Left lobe of liver (tissue), 2 donors: Measurements from ENCODE around the gene NOS3. TPM values are rescaled to one million over a fixed set of nuclear protein-coding genes. Genes with fewer than 3 reads are reported as not detected.

Experiments
- ATAC-seq: fragments of 200-7000 bp; cut with Tn5 transposase; one replicate; pipeline ENCODE4 v1.9.1; 2020; ENCODE audit warnings: mild to moderate bottlenecking, moderate library complexity
- DNase-seq: peaks from one replicate; pipeline ENCODE4 v3.0.0-alpha.2; 2020; ENCODE audit warnings: low spot score
- total RNA-seq: library from RNA; stranded (reverse); gene quantifications from one replicate; pipeline ENCODE4 v1.2.1, GENCODE V29; 2021
- donor health status: DM: no; HTN: no; CAD: no; lungs with moderate emphysema.
- donor health status: DM: no; HTN: yes; CAD: no.

Gene NOS3
- total RNA-seq: 8.7 TPM

DNA sequence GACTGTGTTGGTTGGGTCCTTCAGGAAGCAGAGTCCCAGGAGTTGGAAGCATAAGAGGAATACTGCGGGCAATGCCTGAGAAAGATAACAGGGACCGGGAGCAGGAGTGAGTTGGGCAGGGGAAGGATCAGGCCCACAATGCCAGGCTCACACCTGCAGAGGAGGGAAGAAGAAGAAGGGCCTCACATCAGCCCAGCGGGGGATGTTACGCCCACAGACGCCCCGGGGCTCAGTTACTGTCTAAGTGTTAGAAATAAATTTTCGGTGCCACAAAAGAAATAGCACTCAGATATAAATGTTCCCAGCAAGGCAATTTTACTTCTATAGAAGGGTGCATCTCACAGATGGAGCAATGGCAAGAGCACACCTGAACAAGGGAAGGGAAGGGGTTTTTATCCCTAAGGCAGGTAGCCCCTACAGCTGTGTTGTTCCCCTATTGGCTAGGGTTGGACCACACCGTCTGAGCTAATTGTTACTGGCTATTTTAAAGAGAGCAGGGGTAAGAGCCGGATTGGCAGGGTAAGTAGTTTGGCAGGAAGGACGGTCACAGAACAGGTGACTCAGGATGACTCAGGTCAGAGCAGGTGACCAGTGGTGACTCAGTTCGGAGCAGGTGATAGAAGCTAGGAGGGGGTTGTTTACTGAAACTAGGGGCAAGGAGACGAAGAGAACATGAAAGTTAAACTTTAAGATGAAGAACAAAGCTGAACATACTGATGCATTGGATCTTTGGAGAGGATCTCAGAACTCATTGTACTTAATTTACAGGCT is at the start of gene NOS3:
Gene NOS3, plus strand, starts transcription at position 602 of the 771 bp plus-strand sequence. CDS start 2,787 bp downstream, outside the sequence.
- DNase-seq (no peak), ATAC-seq (no peak)

DNA sequence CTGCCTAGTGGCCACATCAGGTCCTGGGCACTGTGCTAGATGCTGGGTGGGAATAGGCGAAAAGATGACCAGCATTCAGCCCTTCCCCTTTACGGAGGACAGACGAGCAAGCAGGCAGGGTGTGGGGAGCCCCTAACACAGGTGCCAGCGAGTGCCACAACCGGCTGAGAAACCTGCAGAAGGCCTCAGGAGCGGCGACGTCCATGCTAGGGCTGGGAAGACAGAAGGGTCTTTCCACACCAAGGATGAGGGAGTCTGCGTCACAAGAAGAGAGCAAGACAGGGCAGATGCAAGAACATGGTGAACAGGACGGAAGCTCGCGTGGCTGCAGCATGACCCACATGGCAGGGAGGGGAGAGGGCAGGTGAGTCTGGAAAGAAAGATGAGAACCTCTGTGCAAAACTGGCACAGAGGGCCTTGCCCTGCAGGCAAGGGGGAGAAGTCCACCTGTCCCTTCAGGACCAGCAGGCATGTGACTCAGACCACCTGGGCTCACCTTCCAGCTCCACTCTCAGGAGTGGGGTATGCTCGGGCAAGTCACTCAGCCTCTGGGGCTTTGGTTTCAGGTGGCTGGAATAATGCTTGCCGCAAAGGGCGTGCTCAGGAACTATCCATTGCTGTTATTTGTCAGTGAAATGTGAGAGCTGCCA is 49.3 kb upstream of the NOS3 start:
- ATAC-seq: no peak
- DNase-seq: no peak

DNA sequence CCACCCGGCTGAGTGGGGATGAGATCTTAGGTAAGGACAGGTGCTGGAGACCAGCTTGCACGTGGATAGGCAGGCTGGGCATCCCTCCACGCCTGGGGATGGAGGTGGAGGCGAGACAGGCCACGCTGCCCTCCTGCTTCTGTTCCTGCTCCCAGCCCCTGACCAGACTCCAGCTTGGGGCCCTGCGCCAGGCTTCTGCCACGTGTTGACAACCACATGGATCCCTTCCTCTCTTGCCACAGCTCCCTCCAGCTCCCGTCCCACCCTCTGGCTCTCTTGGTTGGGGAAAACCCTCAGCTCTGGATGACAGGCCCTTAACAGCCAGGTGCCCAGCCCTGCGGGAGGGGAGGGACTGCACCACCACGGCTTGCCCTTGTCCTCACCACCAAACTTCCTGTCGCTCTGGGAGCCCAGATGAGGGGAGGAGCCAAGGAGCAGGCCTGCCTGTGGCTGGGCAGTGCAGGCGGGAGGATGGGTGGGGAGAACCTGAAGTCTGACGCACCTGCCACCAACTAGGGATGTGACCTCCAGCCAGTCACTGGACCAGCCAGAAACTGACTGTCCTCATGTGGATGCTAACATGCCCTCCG is 48.7 kb upstream of the NOS3 start:
- ATAC-seq: no peak

DNA sequence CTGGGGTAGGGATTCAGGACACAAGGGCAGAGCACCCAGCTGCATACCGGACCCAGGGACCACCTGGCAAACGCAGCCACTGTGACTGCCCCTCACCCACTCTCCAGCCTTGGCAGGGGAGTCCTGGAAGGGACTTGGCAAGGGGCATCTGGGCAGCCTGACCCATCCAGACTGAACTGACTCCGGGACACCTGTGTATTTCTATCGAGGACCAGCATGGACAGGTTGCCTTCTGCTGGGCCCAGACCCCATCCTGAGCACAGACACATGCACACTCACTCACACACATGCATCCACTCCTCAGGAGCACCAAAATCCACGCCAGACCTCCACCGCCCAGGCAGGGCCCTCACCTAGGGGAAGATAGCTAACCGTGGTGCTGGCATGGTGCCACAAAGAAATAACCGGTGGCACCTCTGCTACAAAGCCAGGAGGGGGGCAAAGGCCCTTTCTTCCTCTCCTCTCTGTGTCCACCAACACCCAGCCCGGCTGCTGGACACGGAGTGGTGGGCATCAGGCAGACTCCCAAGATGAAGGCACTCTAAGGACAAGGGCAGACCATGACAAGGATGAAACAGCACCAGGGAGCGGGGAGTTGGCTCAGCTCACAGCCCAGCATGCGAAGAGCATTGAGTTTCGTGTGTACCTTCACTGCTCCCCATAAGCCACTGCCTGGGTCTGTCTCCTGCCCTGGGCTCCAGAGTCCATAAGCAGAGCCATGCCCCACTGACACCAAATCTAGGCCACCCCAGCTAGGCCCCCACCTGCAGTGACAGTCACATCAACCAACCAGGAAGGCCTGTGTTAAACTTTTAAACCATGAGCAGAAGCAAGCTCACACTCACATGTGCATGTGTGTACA is 48.0 kb upstream of the NOS3 start:
- DNase-seq (no peak), ATAC-seq (no peak)

More for the DNA sequence above, 48.7 kb upstream of the NOS3 start:
- DNase-seq: no peak

DNA sequence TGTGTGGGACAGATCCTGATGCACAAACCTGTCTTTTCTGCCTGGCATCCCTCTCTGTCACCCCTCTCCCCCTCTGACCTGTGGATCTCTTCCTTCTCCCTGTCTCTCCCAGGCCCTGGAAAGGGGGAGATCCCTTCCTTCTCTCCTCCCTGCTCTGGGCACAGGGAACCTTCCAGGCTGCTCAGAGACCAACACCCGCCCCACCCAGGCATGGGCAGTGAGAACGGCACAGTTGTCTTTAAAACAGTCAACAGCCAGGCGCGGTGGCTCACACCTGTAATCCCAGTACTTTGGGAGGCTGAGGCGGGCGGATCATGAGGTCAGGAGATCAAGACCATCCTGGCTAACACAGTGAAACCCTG is 47.4 kb upstream of the NOS3 start:
- DNase-seq (no peak), ATAC-seq (no peak)

DNA sequence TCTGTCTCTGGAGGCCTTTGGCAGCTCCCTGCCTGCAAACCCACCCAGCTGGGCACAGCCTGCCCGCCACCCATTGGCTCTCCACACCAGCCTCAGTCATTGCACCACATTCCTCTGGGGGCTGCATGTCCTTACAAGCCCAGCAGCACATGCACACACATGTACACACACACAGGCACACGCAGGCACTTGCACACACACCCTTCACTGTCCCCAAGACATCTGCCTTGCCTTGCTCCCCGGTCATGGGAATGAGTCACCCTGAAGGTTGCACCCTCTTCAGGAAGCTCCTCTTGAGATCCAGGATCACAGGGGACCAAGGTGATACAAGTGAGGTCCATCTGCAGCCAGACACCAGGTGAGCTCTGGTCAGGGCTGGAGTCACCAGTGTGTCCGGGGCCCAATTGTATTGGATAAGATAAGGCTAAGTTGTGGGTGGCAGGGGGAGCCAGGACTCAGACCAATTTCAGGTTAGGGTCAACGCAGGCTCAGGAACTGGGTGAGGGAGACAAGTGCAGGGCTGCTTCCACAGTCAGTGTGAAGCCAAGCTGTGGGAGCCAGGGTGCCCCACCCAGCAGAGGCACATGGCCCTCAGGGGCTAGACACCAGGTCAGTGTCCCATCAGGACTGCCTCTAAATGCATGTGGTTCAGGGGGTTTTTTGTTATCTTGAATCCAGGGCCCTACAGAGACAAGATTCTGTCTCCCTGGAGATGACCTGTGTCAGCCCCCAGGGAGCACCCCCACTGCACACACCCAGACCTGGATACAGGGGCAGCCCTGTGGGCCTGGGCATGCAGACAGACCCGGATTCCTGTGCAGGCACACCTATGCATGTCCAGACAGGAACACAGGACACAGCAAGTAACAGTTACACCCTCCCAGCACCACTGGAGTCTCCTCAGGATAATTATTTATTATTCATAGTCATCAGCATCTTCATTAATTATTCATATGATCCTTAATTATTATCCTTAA is 46.5 kb upstream of the NOS3 start:
- ATAC-seq (no peak), DNase-seq (no peak)

DNA sequence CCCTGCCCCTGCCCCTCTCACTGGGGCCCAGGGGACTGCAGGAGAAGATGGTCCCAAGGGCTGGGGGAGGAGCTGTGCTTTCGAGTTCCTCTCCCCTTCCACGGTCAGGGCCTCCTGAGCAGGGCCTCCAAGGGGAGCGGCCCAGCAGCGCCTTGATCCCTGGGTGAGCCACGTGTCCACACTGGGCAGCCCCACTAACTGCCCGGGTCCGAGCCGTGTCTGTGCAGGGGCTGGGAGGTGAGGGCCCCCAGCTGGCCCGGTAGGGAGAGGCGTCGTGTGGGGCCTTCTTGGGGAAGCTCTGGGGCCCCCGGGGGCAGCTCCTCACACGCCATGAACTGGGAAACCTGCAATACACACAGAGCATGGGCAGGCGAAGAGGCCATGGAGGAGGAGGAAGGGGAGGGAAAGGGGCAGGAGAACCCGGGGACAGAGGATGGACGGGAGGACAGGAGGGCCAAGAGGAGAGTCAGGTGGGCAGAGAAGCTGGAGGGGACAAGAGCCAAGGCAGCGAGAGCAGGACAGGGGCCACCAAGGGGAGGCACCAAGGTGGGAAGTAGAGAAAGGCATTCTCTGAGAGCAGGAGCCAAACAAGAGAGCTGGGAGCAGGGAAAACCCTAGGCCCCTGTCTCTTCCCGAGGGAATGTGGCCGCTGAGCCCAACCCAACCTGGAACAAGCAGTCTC is 45.5 kb upstream of the NOS3 start:
- ATAC-seq (no peak), DNase-seq (no peak)

DNA sequence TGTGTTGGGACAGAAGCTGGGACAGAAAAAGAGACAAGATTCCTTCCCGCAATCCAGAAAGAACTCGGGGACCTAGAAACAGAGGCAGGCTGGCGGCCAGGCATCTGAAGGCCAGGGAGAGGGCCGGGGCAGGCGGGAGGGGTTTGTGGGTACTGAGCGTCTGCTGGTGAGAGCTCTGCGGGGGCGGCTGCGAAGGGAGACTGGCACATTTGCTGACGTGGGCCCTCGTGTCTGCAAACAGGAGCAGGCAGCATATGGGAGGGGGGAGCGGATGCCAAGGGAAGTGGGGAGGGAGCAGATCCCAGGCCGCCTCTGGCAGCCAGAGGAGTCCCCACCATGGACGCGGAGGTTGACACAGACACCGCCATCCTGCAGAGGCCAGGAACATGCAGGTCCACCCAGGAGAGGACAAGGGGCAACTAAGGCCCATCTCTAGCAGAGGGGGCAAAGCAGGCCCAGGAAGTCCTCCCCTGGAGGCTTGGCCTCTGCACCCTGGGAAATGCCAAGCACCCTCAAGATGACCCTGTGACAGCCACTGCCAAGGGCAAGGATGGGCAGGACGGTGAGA is 44.9 kb upstream of the NOS3 start:
- ATAC-seq: no peak
- no peak for DNase-seq

DNA sequence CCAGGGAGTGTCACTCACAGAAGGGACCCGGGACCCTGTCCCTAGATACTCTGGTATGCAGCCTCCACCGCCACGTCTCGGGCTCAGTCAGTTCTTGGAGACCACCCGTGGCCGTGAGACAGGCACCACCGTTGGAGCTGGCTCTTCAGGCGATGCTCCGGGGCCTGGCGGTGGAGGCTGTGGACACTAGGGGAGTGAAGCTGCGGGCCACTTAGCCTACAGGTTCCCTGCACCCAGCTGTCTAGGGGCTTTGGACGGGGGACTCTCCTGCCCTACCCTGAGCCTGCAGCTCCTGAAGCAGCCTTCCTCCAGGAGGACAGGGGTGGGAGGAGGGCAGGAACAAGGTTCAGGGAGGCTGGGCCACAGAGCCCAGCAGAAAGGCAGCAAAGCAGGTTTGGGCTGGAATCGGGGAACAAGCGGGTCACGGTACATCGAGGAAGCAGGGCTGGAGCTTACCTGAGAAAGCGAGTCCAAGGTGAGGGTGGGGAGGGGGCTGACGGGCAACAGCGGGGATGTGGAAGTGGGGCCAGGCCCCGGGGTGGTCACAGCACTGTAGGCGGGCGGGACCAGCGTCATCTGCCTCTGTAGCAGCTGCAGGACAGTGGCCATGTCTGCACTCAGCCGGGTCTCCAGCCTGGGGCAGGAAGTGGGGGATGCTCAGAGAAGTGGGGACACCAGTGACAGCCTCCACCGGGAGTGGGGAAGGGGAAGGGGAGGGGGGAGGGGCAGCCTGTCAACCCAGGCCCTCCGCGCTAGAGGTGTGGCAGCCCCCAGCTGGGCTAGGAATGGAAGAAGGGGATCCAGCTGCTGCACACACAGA is 44.2 kb upstream of the NOS3 start:
- ATAC-seq: no peak
- DNase-seq: no peak

DNA sequence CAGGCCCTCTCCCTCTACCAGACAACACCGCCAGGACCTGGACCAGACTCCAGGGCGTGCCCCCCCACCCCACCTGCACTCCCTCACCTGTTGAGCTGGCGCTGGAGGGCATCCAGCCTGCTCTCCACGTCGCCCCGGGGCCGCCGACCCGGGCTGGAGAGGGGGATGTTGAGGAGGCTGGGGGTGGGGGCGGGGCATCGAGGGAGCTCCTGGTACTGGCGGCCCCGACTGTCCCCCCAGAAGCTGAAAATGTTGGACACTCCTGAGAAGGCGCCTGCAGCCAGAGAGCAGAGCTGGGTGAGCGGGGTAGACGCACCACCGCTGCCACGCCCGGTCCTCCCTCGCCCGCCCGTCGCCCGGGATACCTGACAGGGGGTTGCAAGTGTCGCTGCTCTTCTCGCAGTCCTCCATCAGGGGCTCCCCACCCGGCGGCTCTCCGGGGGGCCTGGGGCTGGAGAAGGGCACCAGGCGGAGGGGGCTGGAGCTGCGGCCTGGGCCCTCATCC is 43.5 kb upstream of the NOS3 start:
- no peak for DNase-seq
- ATAC-seq: no peak

DNA sequence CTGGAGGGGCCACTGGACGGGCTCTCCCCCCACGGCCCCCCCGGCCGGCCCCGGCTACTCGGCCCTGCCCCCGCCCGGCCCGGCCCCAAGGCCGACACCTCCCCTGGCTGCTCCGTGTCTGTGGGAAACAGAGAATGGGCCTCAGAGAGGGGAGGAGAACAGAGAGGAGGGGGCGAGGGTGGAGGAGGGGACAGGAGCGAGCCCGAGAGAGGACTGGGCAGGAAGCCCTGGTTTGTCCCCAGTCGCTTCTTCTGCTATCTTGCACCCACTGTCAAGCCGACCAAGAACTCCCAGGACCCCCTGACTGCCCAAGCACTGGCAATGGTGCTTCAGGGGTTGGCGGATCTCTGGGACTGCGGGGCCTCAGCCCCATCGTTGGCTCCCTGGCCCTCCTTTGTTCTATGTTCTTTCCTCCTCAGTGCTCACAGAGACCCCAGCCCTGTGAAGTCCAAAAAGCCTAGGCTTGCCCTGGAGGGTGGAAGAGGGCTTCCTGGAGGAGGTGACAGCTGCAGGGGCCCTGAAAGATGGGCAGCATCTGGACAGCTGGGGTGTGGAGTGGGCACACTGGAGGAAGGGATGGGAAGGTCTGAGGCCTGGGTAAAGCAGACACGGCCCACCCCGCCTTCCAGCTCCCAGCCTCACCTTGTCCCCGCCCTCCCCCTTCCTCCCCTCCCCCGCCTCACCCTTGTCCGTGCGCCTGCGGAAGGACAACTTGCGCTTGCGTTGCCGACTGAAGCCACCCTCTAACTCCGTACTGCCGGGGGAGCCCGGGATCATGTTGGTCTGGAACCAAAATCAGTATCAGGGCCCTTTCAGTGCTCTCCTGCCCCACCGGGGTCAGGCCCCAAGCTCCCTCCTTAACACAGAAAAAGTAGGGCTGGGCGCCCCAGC is 42.8 kb upstream of the NOS3 start:
- no peak for ATAC-seq
- DNase-seq: no peak

DNA sequence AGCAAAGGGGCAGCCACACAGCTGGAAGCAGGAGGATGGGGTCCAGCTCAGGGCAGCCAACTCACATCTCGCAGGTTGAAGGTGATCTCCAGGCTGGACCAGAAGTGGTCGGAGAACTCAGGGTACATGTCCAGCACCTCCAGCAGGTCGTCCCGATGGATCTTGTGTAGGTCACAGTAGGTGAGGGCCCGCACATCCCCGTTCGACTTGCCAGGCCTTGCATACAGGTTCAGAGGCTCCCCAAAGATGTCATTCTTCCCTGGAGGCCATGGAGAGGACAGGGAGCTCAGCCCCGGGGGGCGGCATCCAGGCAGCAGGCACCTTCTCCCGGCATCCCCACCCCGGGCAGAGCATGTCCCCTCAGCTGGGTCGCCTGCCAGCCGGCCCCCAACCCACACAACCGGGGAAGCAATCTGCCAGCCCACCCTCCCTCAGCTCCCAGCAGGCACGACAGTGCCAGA is 42.0 kb upstream of the NOS3 start:
- DNase-seq: no peak
- ATAC-seq: no peak

DNA sequence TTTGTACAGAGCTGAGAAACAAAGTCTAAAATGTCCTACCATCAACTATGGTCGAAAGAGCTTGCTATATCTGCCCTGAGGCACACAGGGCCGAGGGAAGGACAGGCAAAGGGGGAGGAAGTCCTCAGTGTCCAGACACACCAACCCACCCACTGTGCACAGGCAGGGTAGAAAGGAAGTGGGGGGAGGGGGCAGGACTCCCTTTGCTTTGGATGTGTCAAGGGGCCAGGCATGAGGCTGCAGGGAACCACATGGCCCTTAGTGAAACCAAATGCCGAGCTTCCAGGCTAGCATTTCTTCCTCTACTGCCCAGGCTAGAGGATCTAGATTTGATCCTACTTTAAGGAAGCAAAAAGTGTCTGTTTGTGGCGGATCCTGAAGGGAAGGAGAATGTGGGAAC is 41.3 kb upstream of the NOS3 start:
- ATAC-seq (no peak), DNase-seq (no peak)

DNA sequence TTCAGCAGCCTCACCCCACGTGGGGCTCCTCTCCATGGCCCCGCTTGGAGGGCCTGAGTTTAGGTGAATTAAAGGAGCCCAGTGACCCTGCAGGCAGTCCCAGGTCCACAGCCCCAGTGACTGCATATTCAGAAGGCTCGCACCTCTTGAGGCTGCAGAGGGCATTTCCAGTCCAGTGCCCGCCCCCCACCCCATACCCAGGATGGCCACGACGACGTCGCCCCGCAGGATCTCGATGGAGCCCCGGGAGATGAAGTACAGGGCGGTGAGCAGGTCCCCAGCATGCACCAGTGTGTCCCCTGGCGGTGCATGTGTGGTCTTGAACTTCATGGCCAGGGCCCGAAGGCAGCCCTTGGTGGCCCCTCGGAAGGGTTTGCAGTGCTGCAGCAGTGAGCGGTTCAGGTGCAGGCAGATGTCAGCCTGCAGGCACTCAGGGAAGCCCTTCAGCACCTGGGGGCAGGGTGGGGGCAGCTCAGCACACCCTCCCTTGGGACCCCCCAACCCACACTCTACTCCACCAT is 40.8 kb upstream of the NOS3 start:
- ATAC-seq: no peak
- DNase-seq: no peak

DNA sequence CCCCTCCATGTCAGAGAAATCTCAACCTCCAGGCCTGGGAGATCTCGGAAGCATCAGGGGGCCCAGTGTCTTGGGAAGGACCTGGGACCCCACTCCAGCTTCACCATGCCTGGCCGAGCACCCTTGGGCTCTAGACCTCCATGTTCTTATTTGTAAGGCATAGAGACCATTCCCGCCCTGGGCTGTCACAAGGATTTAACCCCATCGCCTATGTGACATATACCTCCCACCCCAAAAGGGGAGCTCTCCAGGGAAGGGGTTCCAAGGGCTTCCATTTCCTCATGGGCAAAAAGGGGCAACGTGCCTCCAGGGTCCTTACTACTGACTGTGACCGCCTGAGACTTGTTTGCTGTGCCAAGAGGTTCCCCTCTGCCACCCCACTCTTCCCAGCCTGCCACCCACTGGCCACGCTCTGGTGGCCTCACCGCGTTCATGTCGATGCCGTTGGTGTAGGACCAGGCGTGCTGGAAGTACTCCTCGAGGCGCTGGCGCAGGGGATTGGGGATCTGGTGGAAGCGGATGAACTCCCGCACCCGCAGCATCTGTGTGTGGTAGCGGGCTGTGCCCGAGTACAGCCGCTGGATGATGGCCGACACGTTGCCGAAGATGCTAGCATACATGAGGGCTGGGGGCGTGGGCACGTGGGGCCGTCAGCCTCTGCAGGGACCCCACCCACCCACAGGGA is 40.2 kb upstream of the NOS3 start:
- no peak for ATAC-seq
- DNase-seq: no peak

DNA sequence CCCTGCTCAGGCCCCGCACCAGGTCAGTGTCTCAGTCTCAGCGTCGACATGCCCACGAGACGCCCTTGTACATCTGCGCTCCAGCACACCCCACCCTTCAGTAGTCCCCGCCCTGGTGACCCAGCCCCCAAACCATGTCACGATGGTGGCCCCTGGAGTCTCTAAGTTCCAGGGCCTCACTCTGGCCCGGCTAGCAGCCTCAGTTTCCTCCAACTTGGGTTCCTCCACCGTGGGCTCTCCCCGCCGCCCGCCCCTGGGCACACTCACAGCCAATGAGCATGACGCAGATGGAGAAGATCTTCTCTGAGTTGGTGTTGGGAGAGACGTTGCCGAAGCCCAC is 39.7 kb upstream of the NOS3 start:
- DNase-seq: no peak

More for the DNA sequence above, 39.7 kb upstream of the NOS3 start:
- ATAC-seq: no peak
